ENCODE measurements around the gene TMEM30B. TPM values are rescaled to one million over a fixed set of nuclear protein-coding genes. Genes with fewer than 3 reads are reported as not detected.

Gene TMEM30B
- total RNA-seq, 4 donors from 2014 or later, result 32.7 to 42.0 (median 36.8) TPM

DNA sequence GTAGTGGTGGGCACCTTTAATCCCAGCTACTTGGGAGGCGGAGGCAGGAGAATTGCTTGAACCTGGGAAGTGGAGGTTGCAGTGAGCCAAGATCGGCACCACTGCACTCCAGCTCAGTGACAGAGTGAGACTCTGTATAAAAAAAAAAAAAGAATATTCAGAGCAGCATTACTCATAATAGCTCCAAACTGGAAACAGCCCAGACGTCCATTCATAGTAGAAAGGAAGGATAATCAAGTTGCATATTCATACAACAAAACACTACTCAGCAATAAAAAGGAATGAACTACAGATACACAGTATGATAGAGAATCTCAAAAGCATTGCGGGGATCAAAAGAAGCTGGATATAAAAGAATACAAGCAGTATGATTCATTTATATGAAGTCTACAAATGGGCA lies 19.1 kb downstream of the TMEM30B start:
- TF ChIP-seq, protein P1, sequence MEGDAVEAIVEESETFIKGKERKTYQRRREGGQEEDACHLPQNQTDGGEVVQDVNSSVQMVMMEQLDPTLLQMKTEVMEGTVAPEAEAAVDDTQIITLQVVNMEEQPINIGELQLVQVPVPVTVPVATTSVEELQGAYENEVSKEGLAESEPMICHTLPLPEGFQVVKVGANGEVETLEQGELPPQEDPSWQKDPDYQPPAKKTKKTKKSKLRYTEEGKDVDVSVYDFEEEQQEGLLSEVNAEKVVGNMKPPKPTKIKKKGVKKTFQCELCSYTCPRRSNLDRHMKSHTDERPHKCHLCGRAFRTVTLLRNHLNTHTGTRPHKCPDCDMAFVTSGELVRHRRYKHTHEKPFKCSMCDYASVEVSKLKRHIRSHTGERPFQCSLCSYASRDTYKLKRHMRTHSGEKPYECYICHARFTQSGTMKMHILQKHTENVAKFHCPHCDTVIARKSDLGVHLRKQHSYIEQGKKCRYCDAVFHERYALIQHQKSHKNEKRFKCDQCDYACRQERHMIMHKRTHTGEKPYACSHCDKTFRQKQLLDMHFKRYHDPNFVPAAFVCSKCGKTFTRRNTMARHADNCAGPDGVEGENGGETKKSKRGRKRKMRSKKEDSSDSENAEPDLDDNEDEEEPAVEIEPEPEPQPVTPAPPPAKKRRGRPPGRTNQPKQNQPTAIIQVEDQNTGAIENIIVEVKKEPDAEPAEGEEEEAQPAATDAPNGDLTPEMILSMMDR (IDR thresholded peaks at IDR 0.05), result no peak
- TF ChIP-seq EP300 (IDR thresholded peaks at IDR 0.05), result no peak
- no peak for TF ChIP-seq POLR2A (IDR thresholded peaks at IDR 0.05)
- TF ChIP-seq POLR2AphosphoS5 (IDR thresholded peaks at IDR 0.05), result no peak
- no peaks in the 10 kb centered on the region for H3K9me3 ChIP-seq
- no peaks in the 10 kb centered on the region for H3K27me3 ChIP-seq
- 67% methylated on average over 4 of the region's 4 CpGs for WGBS
- H3K36me3 ChIP-seq, result no peaks in the 10 kb centered on the region
- H3K4me1 ChIP-seq, result peaks cover 16% of the 10 kb centered on the region
- H3K27ac ChIP-seq, result peak overlapping the region; percentile 59
- H3K4me3 ChIP-seq, result no peak overlapping the region
- no peak for DNase-seq (ENCODE audit: low spot score in 2 of 2)

DNA sequence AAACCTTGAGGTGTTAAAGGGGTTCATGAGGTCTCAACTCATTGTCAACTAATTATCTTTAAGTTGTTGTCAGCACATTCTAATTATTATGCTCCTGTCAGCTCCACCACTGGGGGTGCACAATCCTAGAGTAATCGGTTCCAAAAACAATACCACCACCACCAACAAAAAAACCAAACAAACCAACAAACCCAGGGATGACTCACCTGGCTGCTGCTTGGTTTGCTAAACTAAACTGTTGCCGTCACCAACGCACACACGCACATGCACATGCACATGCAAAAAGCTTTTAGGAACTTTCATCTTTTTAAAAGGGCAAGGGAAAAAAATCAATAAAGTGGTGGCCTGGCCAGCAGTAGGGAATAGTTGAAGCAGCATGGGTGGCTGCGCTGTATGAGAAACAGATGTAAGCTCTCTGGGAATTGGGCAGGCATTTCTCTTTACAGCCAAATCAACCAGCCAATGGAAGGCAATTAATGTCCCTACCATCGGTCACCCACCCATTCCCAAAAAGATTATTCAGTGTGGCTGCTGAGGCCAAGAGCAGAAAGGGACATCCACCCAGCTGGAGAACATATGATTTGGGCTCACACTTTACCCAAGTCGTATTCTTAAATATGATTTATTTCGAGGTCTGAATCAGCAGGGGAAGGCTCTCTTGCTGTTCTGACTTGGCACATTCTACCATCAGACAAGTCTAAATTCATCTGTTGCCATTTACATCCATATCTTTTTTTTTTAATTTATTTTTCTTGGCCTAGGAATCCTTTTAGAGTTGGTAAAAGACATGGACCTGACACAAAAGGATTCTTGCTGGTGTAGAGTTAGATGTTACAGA lies 20.0 kb downstream of the TMEM30B start:
- H3K4me3 ChIP-seq, result no peak overlapping the region
- TF ChIP-seq POLR2AphosphoS5 (IDR thresholded peaks at IDR 0.05), result no peak
- TF ChIP-seq, protein P1 (IDR thresholded peaks at IDR 0.05), result no peak
- no peak for TF ChIP-seq POLR2A (IDR thresholded peaks at IDR 0.05)
- no peak for TF ChIP-seq EP300 (IDR thresholded peaks at IDR 0.05)
- no peak for DNase-seq (ENCODE audit: low spot score in 2 of 2)
- H3K27me3 ChIP-seq, result no peaks in the 10 kb centered on the region
- no peaks in the 10 kb centered on the region for H3K9me3 ChIP-seq
- peak overlapping the region; percentile 59 for H3K27ac ChIP-seq
- H3K4me1 ChIP-seq, result peaks cover 15% of the 10 kb centered on the region
- H3K36me3 ChIP-seq, result no peaks in the 10 kb centered on the region
- 43% methylated on average over 8 of the region's 8 CpGs for WGBS

GRCh38 chr14:61258985-61259384 lies 22.2 kb downstream of the TMEM30B start:
- Histone ChIP-seq H3K9me3 (no peaks in the 10 kb centered on the region), H3K4me1 (peaks cover 15% of the 10 kb centered on the region), H3K4me3 (no peak overlapping the region), H3K27ac (no peak overlapping the region), H3K27me3 (no peaks in the 10 kb centered on the region), H3K36me3 (no peaks in the 10 kb centered on the region)
- TF ChIP-seq POLR2A (IDR thresholded peaks at IDR 0.05) (no peak), POLR2AphosphoS5 (IDR thresholded peaks at IDR 0.05) (no peak), EP300 (IDR thresholded peaks at IDR 0.05) (no peak)
- TF ChIP-seq, protein P1 (IDR thresholded peaks at IDR 0.05), result no peak
- 51% methylated on average over 4 of the region's 4 CpGs for WGBS
- no peak for DNase-seq (ENCODE audit: low spot score in 2 of 2)

- H3K4me3 ChIP-seq, result no peak overlapping the region
- peaks cover 15% of the 10 kb centered on the region for H3K4me1 ChIP-seq
- H3K27me3 ChIP-seq, result no peaks in the 10 kb centered on the region
- no peak for TF ChIP-seq POLR2AphosphoS5 (IDR thresholded peaks at IDR 0.05)
- TF ChIP-seq, protein P1 (IDR thresholded peaks at IDR 0.05), result no peak
- TF ChIP-seq POLR2A (IDR thresholded peaks at IDR 0.05), result no peak
- TF ChIP-seq EP300 (IDR thresholded peaks at IDR 0.05), result no peak
- no peak overlapping the region for H3K27ac ChIP-seq
- no peaks in the 10 kb centered on the region for H3K9me3 ChIP-seq
- 65% methylated on average over 5 of the region's 5 CpGs for WGBS
- H3K36me3 ChIP-seq, result no peaks in the 10 kb centered on the region
- DNase-seq (ENCODE audit: low spot score in 2 of 2), result no peak
Observed at GRCh38 chr14:61257469-61258057, 23.6 kb downstream of the TMEM30B start.

DNA sequence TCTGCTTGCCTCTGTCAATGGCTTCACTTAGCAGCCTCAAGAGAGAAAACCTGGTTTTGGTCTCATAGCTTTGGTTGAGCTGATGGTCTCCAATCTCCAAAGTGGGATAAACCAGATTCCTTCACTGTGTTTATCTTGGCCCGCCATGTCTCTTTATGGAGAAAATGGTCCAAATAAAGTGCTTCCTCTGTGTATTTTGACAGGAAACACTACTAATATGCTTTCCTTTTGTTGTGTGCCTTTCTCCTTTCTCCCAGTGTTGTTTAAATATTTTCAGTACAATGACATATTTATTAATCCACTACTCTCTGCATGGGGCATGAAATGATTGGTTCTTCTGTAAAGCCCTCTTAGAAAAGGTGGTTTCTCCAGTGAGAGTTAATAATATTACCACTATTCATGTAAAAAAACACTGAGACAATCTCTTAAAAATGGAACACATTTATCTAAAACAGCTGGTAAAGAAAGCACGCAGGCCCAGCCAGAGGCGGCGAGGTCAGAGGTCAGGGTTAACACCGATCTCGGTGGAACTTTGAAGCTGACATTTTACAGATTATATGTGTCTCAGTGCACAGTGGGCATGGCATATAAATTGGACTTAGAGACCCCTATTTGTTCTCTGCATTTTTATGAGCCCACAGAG lies 24.2 kb downstream of the TMEM30B start:
- Histone ChIP-seq H3K4me1 (peaks cover 15% of the 10 kb centered on the region), H3K4me3 (no peak overlapping the region), H3K36me3 (no peaks in the 10 kb centered on the region), H3K27ac (no peak overlapping the region), H3K9me3 (no peaks in the 10 kb centered on the region), H3K27me3 (no peaks in the 10 kb centered on the region)
- 84% methylated on average over 6 of the region's 6 CpGs for WGBS
- no peak for DNase-seq (ENCODE audit: low spot score in 2 of 2)
- TF ChIP-seq, protein P1 (IDR thresholded peaks at IDR 0.05), result no peak
- no peak for TF ChIP-seq POLR2A (IDR thresholded peaks at IDR 0.05)
- TF ChIP-seq EP300 (IDR thresholded peaks at IDR 0.05), result no peak
- no peak for TF ChIP-seq POLR2AphosphoS5 (IDR thresholded peaks at IDR 0.05)

Data from suprapubic skin (tissue), 4 donors.